HepG2 (cell line): Measurements from ENCODE around the gene OXLD1. TPM values are rescaled to one million over a fixed set of nuclear protein-coding genes. Genes with fewer than 3 reads are reported as not detected.

Source experiments
- GABPA ChIP-seq, 2 experiments: IDR thresholded peaks; 2 replicates each; pipeline ENCODE4 v1.6.1; 2011 to 2016; ENCODE audit warnings: low read depth in 2 of 2, low read length in 1 of 2, missing biosample characterization in 1 of 2, missing genetic modification characterization in 1 of 2
- HBP1 ChIP-seq: IDR thresholded peaks from 2 replicates; pipeline ENCODE4 v1.6.1; 2016; ENCODE audit warnings: low read depth, control low read depth
- HMGXB4 ChIP-seq, 2 experiments: sonication (generic) in 1 of 2; formaldehyde crosslinking in 1 of 2; IDR thresholded peaks; 2 replicates each; pipeline versions ENCODE4 v1.4.0 to v1.6.1; 2018 to 2020; ENCODE audit warnings: missing genetic modification reagents in 2 of 2, borderline replicate concordance in 1 of 2, low read depth in 1 of 2, mild to moderate bottlenecking in 1 of 2, missing biosample characterization in 1 of 2
- MLX ChIP-seq: IDR thresholded peaks from 2 replicates; pipeline ENCODE4 v1.6.1; 2016
- MTA3 ChIP-seq: sonication (generic); formaldehyde crosslinking; IDR thresholded peaks from 2 replicates; pipeline ENCODE4 v1.4.0; 2020; ENCODE audit warnings: missing genetic modification reagents
- NR1H2 ChIP-seq: sonication (generic); formaldehyde crosslinking; IDR thresholded peaks from 2 replicates; pipeline ENCODE4 v1.8.1; 2022; ENCODE audit warnings: low read depth, missing genetic modification reagents, borderline replicate concordance
- POLR2A ChIP-seq, 2 experiments: IDR thresholded peaks; 2 replicates each; pipeline ENCODE4 v1.6.1; 2011; ENCODE audit warnings: low read depth in 2 of 2, low read length in 2 of 2, mild to moderate bottlenecking in 1 of 2, moderate library complexity in 1 of 2; ENCODE audit not compliant: insufficient read depth in 1 of 2
- RNF2 ChIP-seq: fragments of 450-650 bp; conservative IDR thresholded peaks from 2 replicates; pipeline ENCODE4 v1.6.1; 2016; ENCODE audit warnings: low read depth
- SALL1 ChIP-seq: sonication (generic); formaldehyde crosslinking; IDR thresholded peaks from 2 replicates; pipeline ENCODE4 v1.8.0; 2022; ENCODE audit warnings: mild to moderate bottlenecking, missing genetic modification reagents
- SNAPC2 ChIP-seq: sonication (generic); formaldehyde crosslinking; IDR thresholded peaks from 2 replicates; pipeline ENCODE4 v1.8.1; 2022; ENCODE audit warnings: mild to moderate bottlenecking, missing genetic modification reagents
- STAG1 ChIP-seq: sonication (generic); formaldehyde crosslinking; IDR thresholded peaks from 2 replicates; pipeline ENCODE4 v1.4.0; 2020; ENCODE audit warnings: missing genetic modification reagents
- TOE1 ChIP-seq: sonication (generic); formaldehyde crosslinking; IDR thresholded peaks from 2 replicates; pipeline ENCODE4 v1.4.0; 2020; ENCODE audit warnings: mild to moderate bottlenecking, missing genetic modification reagents
- YEATS2 ChIP-seq: sonication (generic); formaldehyde crosslinking; IDR thresholded peaks from 2 replicates; pipeline ENCODE4 v1.4.0; 2020; ENCODE audit warnings: missing genetic modification reagents, borderline replicate concordance
- ZBTB7A ChIP-seq: sonication (generic); formaldehyde crosslinking; IDR thresholded peaks from 2 replicates; pipeline ENCODE4 v1.8.0; 2022; ENCODE audit warnings: mild to moderate bottlenecking, missing genetic modification reagents
- ZFP41 ChIP-seq: sonication (generic); formaldehyde crosslinking; IDR thresholded peaks from 2 replicates; pipeline ENCODE4 v1.4.0; 2020; ENCODE audit warnings: mild to moderate bottlenecking, missing genetic modification reagents, borderline replicate concordance
- ZNF205 ChIP-seq: IDR thresholded peaks from 2 replicates; pipeline ENCODE4 v1.6.1; 2018; ENCODE audit warnings: missing biosample characterization, missing genetic modification reagents
- ZNF34 ChIP-seq: sonication (generic); formaldehyde crosslinking; IDR thresholded peaks from 2 replicates; pipeline ENCODE4 v1.4.0; 2020; ENCODE audit warnings: mild to moderate bottlenecking, missing genetic modification reagents, borderline replicate concordance
- ZNF609 ChIP-seq: sonication (generic); formaldehyde crosslinking; IDR thresholded peaks from 2 replicates; pipeline ENCODE4 v1.4.0; 2020; ENCODE audit warnings: mild to moderate bottlenecking, missing genetic modification reagents, borderline replicate concordance
- ZNF703 ChIP-seq: sonication (generic); formaldehyde crosslinking; IDR thresholded peaks from 2 replicates; pipeline ENCODE4 v1.5.1; 2020; ENCODE audit warnings: missing genetic modification reagents, mild to moderate bottlenecking, moderate library complexity, borderline replicate concordance
- ZNF768 ChIP-seq: sonication (generic); formaldehyde crosslinking; IDR thresholded peaks from 2 replicates; pipeline ENCODE4 v1.4.0; 2020; ENCODE audit warnings: missing genetic modification reagents
- ZNF790 ChIP-seq: sonication (generic); formaldehyde crosslinking; IDR thresholded peaks from 2 replicates; pipeline ENCODE4 v1.8.0; 2022; ENCODE audit warnings: missing genetic modification reagents, mild to moderate bottlenecking, borderline replicate concordance
- polyA plus RNA-seq, 8 experiments: library from polyadenylated mRNA; depleted of rRNA in 3 of 8; stranded (reverse) in 7 of 8; unstranded in 1 of 8; fragments of >200 nt; fragmentation: Illumina TruSeq in 4 of 8; extraction: Trizol in 4 of 8; gene quantifications; 2 replicates each; pipeline versions ENCODE4 v1.2.1 to v1.2.3, GENCODE V29; 2011 to 2016; ENCODE audit warnings: low read depth in 4 of 8, missing spikeins in 1 of 8, mixed read lengths in 1 of 8; ENCODE audit not compliant: insufficient read depth in 1 of 8
- total RNA-seq, 5 experiments: library from RNA; depleted of rRNA; stranded (reverse); fragments of >200 nt; fragmentation: Illumina TruSeq; extraction: Trizol; gene quantifications; 2 replicates each; pipeline ENCODE4 v1.2.3, GENCODE V29; 2016; ENCODE audit warnings: low read depth in 1 of 5

Gene OXLD1
- total and polyA plus RNA-seq, 2 of the 13 experiments (the other 11 are each of a cell fraction or from before 2014, with no cell fraction given): 27.1 to 37.5 TPM

DNA sequence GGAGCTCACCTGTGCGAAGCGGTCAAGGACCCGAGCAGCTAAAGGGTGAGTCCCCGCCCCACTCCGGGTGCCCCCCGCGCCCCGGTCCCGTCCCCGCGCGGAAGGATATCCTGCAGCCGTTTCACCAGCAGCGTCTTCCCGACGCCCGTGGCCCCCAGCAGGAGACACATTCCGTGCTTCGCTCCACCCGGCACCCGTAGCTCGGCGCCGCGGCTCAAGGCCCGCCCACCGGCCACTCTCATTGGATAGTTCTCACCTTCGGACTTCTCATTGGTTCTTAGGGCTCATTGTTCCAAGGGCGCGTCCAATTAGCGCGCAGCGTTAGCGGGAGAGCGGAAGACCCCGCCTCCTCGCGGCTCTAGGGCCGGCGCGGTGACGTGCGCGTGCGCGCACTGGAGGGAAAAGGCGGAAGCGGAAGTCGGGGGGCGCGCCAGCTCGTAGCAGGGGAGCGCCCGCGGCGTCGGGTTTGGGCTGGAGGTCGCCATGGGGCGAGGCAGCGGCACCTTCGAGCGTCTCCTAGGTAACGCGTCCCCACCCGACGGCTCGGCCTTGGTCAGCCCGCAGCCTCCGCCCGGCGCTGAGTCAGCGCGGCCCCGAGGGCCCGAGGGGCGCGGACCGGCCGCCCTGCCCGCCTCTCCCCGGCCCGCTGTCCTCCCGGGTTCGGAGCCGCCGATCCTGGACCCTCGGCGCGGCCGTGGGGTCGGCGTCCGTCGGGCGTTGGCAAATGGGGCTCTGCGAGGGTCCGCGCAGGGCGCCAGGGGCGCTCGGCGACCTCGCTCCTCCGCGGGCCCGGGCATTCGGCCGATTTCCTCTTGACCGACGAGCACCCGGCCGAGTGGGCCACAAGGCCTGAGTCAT is 17.4 kb upstream of the OXLD1 start, which contains the start of the genes ARL16 and HGS (continued):
- TF ChIP-seq YEATS2 (CRISPR knock-in tag): peak; percentile 98
- TF ChIP-seq SNAPC2 (CRISPR knock-in tag): no peak
- 0 out of 2 replicates have a peak, but pooled peaks have one; percentile 36 for TF ChIP-seq HBP1 (CRISPR knock-in tag)
- TF ChIP-seq RNF2: no peak
- TF ChIP-seq ZNF790: 0 out of 2 replicates have a peak, but pooled peaks have one; percentile 71
- TF ChIP-seq ZFP41: no peak
- TF ChIP-seq TOE1 (CRISPR knock-in tag): no peak
- TF ChIP-seq ZNF609: no peak
- 0 out of 2 replicates have a peak, but pooled peaks have one; percentile 78 for TF ChIP-seq ZNF34 (CRISPR knock-in tag)
- TF ChIP-seq ZNF205 (CRISPR knock-in tag): peak; percentile 53
- no peak for TF ChIP-seq MTA3 (CRISPR knock-in tag)
- TF ChIP-seq SALL1 (CRISPR knock-in tag): peak; percentile 63
- TF ChIP-seq STAG1 (CRISPR knock-in tag): no peak
- peak; percentile 64 for TF ChIP-seq ZNF768 (CRISPR knock-in tag)
- no peak for TF ChIP-seq ZNF703
- TF ChIP-seq GABPA (IDR thresholded peaks at IDR 0.05; ENCODE audit: low read depth, low read length): peak; percentile 88
- peak; percentile 92 for TF ChIP-seq GABPA (CRISPR knock-in tag; IDR thresholded peaks at IDR 0.05; ENCODE audit: low read depth)
- peak; percentile 70 to 76 for TF ChIP-seq POLR2A (IDR thresholded peaks at IDR 0.05; ENCODE audit: insufficient read depth in 1 of 2, low read depth in 2 of 2, low read length in 2 of 2)
- TF ChIP-seq MLX (CRISPR knock-in tag): peak; percentile 36; the same call in 1 of the 2 replicates
- TF ChIP-seq HMGXB4 (CRISPR knock-in tag; IDR thresholded peaks at IDR 0.05; ENCODE audit: borderline replicate concordance in 1 of 2, low read depth in 1 of 2): peak; percentile 84 to 86
- no peak for TF ChIP-seq ZBTB7A
- no peak for TF ChIP-seq NR1H2 (CRISPR knock-in tag)
